Panc1 (cell line): ENCODE results near the gene C6orf89. TPM values are rescaled to one million over a fixed set of nuclear protein-coding genes. Genes with fewer than 3 reads are reported as not detected.

Experiments
- ATAC-seq: fragments of 200-7000 bp; cut with Tn5 transposase; 2 replicates; pipeline ENCODE4 v1.9.1; 2020; ENCODE audit warnings: mild to moderate bottlenecking, moderate library complexity
- BruUV-seq: library from RNA; stranded (reverse); fragments of 400-500 nt; replicated peaks from 2 replicates; lab custom pipeline; 2021; lab: Mats Ljungman, UMichigan
- CTCF ChIA-PET: fragments of 300-600 bp; sonication (Branson Sonifier 250); formaldehyde crosslinking; loops from one replicate; lab custom pipeline; 2022; ENCODE audit warnings: antibody characterized with exemption; lab: Charles Lee
- POLR2A ChIA-PET: fragments of 300-600 bp; sonication (Branson Sonifier 250); formaldehyde crosslinking; loops from one replicate; lab custom pipeline; 2022; ENCODE audit warnings: antibody characterized with exemption; lab: Charles Lee
- DNase-seq: peaks from one replicate; pipeline ENCODE4 v3.0.0-alpha.2; 2010; ENCODE audit warnings: low read depth, low spot score
- H3K27ac ChIP-seq: 2 replicates; pipeline ENCODE4 v1.5.1; 2011; ENCODE audit warnings: mild to moderate bottlenecking, low read length, inconsistent platforms
- H3K27me3 ChIP-seq: fragments of 200-500 bp; sonication (Bioruptor generic); 2 replicates; pipeline ENCODE4 v1.6.0; 2014; ENCODE audit warnings: low read length, inconsistent platforms; ENCODE audit not compliant: control insufficient read depth, insufficient read depth
- H3K36me3 ChIP-seq: fragments of 200-500 bp; sonication (Bioruptor generic); 2 replicates; pipeline ENCODE4 v1.5.1; 2014; ENCODE audit warnings: inconsistent platforms, mild to moderate bottlenecking, low read length, moderate library complexity; ENCODE audit not compliant: control insufficient read depth, insufficient read depth
- H3K4me1 ChIP-seq: 2 replicates; pipeline ENCODE4 v1.5.1; 2011; ENCODE audit warnings: inconsistent platforms, mild to moderate bottlenecking, low read length, moderate library complexity; ENCODE audit not compliant: control insufficient read depth, insufficient read depth
- H3K4me3 ChIP-seq, 2 experiments: 2 replicates each; pipeline ENCODE4 v1.5.1; 2011 to 2012; ENCODE audit warnings: low read depth in 2 of 2, low read length in 2 of 2, mild to moderate bottlenecking in 2 of 2, inconsistent platforms in 1 of 2, moderate library complexity in 1 of 2
- H3K9me3 ChIP-seq: fragments of 200-500 bp; sonication (Bioruptor generic); 2 replicates; pipeline ENCODE4 v1.5.1; 2014; ENCODE audit warnings: low read depth, mild to moderate bottlenecking, inconsistent platforms, low read length, moderate library complexity; ENCODE audit not compliant: control insufficient read depth, insufficient read depth
- POLR2AphosphoS5 ChIP-seq: IDR thresholded peaks from 2 replicates; pipeline ENCODE4 v1.6.1; 2012; ENCODE audit warnings: mild to moderate bottlenecking, low read depth, low read length, moderate library complexity
- REST ChIP-seq, 2 experiments: IDR thresholded peaks; 2 replicates each; pipeline ENCODE4 v1.6.1; 2011 to 2012; ENCODE audit warnings: low read depth in 2 of 2, control low read depth in 1 of 2, low read length in 1 of 2, mild to moderate bottlenecking in 1 of 2, moderate library complexity in 1 of 2; ENCODE audit not compliant: insufficient read depth in 1 of 2
- SIN3A ChIP-seq: IDR thresholded peaks from 2 replicates; pipeline ENCODE4 v1.6.1; 2012; ENCODE audit warnings: low read depth, mild to moderate bottlenecking, low read length, moderate library complexity, borderline replicate concordance; ENCODE audit not compliant: insufficient read depth
- TCF7L2 ChIP-seq: IDR thresholded peaks from 2 replicates; pipeline ENCODE4 v1.6.1; 2011; ENCODE audit warnings: mild to moderate bottlenecking, low read depth, low read length, inconsistent platforms
- in situ Hi-C: cut with HindIII; loops from 2 replicates; pipeline ENCODE4 v1.10.0; 2016; ENCODE audit warnings: low sequenced_read_pairs, low pct_unique_long_range_greater_than_20kb
- intact Hi-C: fragments of 100-400 bp; cut with micrococcal nuclease; formaldehyde crosslinking; loops from one replicate; pipeline ENCODE4 v1.10.0; 2022; ENCODE audit not compliant: unreplicated experiment
- total RNA-seq: library from RNA; stranded (reverse); gene quantifications from one replicate; pipeline ENCODE4 v1.2.1, GENCODE V29; 2021; ENCODE audit not compliant: unreplicated experiment
- TF ChIP-seq, protein P1 (sequence below): fragments of 450-650 bp; IDR thresholded peaks from 2 replicates; pipeline ENCODE4 v1.5.1; 2017; ENCODE audit warnings: mild to moderate bottlenecking

Gene C6orf89
- total RNA-seq, 1 experiment from 2014 or later = 59.2 TPM

DNA sequence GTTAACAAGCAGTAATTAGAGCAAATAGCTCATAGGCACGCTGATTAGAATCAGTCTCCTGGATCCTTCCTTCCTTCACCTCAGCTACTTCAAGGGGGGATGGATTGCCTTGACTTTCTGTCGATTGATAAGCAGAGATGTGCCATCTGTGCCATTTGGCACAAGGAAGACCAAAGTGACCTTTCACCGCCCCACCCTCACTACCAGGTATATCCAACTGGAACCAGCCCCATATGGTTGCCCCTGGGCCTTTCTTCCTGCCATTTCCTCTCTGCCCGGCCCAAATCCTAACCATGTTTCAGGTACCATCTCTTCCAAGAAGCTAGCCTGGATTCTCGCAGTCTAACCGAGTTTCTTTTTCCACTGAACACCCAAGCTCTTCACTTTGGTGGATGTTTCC is 37.8 kb upstream of the C6orf89 start:
- POLR2A ChIA-PET = no interaction called here
- CTCF ChIA-PET = no interaction called here
- Histone ChIP-seq H3K4me1 (no peaks in the 10 kb centered on the region; the same call in 1 of the 2 replicates), H3K27ac (no peak overlapping the region), H3K9me3 (no peaks in the 10 kb centered on the region), H3K27me3 (no peaks in the 10 kb centered on the region), H3K4me3 (no peak overlapping the region), H3K36me3 (no peaks in the 10 kb centered on the region)
- BruUV-seq = no TSS peak
- no peak for DNase-seq
- intact Hi-C loops (loop anchor here (10.0 kb wide), 1 partner anchor 233 kb away; no protein-coding TSS in a partner anchor), in situ Hi-C loops (no loop called here)
- TF ChIP-seq REST (IDR thresholded peaks at IDR 0.05; ENCODE audit: insufficient read depth in 1 of 2, low read depth in 2 of 2, low read length in 1 of 2) (no peak), TCF7L2 (no peak), SIN3A (no peak), POLR2AphosphoS5 (no peak)
- TF ChIP-seq, protein P1, sequence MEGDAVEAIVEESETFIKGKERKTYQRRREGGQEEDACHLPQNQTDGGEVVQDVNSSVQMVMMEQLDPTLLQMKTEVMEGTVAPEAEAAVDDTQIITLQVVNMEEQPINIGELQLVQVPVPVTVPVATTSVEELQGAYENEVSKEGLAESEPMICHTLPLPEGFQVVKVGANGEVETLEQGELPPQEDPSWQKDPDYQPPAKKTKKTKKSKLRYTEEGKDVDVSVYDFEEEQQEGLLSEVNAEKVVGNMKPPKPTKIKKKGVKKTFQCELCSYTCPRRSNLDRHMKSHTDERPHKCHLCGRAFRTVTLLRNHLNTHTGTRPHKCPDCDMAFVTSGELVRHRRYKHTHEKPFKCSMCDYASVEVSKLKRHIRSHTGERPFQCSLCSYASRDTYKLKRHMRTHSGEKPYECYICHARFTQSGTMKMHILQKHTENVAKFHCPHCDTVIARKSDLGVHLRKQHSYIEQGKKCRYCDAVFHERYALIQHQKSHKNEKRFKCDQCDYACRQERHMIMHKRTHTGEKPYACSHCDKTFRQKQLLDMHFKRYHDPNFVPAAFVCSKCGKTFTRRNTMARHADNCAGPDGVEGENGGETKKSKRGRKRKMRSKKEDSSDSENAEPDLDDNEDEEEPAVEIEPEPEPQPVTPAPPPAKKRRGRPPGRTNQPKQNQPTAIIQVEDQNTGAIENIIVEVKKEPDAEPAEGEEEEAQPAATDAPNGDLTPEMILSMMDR = no peak
- no peak for ATAC-seq

GRCh38 chr6:36848658-36849441 is 36.9 kb upstream of the C6orf89 start:
- TF ChIP-seq, protein P1 = no peak
- TF ChIP-seq REST (IDR thresholded peaks at IDR 0.05; ENCODE audit: insufficient read depth in 1 of 2, low read depth in 2 of 2, low read length in 1 of 2) (no peak), TCF7L2 (no peak), POLR2AphosphoS5 (no peak), SIN3A (no peak)
- Histone ChIP-seq H3K4me3 (no peak overlapping the region), H3K9me3 (no peaks in the 10 kb centered on the region), H3K36me3 (no peaks in the 10 kb centered on the region), H3K27me3 (no peaks in the 10 kb centered on the region), H3K27ac (no peak overlapping the region), H3K4me1 (no peaks in the 10 kb centered on the region; the same call in 1 of the 2 replicates)
- ATAC-seq (no peak), DNase-seq (no peak)
- intact Hi-C loops = loop anchor here (10.0 kb wide), 1 partner anchor 234 kb away; no protein-coding TSS in a partner anchor
- in situ Hi-C loops = no loop called here
- ChIA-PET POLR2A (no interaction called here), CTCF (interaction anchor here (0.5 to 1.1 kb wide), 3 partner anchors 65 to 239 kb away, joined by 3 to 6 read pairs (median 5); no protein-coding TSS in a partner anchor)
- BruUV-seq = no TSS peak
